Measurements from ENCODE around the gene ACOT13.

DNA sequence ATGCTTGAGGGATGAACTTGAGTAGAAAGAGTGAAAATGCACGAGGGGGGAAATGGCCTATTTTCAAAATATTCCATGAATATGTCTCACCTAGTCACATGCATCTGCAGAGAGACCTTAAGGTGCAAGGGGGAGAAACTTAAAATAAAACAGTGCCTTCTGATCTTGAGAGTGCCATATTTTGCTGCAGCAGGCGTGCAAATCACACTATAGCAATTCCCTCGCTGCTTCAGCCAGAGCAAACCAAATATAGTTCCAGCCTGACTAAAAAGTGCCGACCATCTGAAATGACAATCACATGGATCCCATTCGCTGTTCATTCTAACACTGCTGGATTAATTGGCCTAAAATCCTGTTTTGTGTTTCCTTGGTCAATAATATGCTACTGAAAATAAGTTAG lies 47.2 kb upstream of the ACOT13 start:
- TF ChIP-seq, protein P1, sequence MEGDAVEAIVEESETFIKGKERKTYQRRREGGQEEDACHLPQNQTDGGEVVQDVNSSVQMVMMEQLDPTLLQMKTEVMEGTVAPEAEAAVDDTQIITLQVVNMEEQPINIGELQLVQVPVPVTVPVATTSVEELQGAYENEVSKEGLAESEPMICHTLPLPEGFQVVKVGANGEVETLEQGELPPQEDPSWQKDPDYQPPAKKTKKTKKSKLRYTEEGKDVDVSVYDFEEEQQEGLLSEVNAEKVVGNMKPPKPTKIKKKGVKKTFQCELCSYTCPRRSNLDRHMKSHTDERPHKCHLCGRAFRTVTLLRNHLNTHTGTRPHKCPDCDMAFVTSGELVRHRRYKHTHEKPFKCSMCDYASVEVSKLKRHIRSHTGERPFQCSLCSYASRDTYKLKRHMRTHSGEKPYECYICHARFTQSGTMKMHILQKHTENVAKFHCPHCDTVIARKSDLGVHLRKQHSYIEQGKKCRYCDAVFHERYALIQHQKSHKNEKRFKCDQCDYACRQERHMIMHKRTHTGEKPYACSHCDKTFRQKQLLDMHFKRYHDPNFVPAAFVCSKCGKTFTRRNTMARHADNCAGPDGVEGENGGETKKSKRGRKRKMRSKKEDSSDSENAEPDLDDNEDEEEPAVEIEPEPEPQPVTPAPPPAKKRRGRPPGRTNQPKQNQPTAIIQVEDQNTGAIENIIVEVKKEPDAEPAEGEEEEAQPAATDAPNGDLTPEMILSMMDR (IDR thresholded peaks at IDR 0.05; ENCODE audit: insufficient read depth, low read length, poor library complexity, severe bottlenecking), result no peak
- no peak for TF ChIP-seq EZH2phosphoT487 (conservative IDR thresholded peaks at IDR 0.05; ENCODE audit: low read length)
